ENCODE measurements around the gene ALAS1.

DNA sequence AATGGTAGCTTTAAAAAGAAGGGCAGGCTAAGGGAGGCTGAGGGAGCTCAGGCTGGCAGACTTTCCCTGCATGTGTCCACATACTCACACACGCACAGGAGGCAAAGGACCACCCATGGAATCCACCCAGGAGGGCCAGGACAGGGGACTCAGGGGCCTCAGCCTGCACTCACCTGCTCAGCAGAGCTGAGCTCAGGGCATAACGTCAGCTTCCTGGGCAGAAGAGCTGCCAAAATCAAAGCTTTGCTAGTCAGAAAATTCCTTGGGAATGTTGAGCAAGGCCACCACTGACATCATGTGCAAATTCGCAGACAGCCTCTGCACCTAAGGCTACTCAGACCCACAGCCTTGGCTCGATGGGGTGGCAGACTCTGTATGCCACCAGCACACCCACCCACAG, 16.4 kb upstream of the ALAS1 start:
- TF ChIP-seq, protein P1, sequence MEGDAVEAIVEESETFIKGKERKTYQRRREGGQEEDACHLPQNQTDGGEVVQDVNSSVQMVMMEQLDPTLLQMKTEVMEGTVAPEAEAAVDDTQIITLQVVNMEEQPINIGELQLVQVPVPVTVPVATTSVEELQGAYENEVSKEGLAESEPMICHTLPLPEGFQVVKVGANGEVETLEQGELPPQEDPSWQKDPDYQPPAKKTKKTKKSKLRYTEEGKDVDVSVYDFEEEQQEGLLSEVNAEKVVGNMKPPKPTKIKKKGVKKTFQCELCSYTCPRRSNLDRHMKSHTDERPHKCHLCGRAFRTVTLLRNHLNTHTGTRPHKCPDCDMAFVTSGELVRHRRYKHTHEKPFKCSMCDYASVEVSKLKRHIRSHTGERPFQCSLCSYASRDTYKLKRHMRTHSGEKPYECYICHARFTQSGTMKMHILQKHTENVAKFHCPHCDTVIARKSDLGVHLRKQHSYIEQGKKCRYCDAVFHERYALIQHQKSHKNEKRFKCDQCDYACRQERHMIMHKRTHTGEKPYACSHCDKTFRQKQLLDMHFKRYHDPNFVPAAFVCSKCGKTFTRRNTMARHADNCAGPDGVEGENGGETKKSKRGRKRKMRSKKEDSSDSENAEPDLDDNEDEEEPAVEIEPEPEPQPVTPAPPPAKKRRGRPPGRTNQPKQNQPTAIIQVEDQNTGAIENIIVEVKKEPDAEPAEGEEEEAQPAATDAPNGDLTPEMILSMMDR (conservative IDR thresholded peaks at IDR 0.05; ENCODE audit: low read depth, low read length): no peak
- TF ChIP-seq EZH2 (IDR thresholded peaks at IDR 0.05; ENCODE audit: low read length, unreplicated experiment): no peak
- no peak for TF ChIP-seq EZH2phosphoT487 (IDR thresholded peaks at IDR 0.05; ENCODE audit: borderline replicate concordance, low read length)

Data from PC-3 (cell line).